Naive thymus-derived CD8-positive, alpha-beta T cell (primary cell): ENCODE results near the gene BID. TPM values are rescaled to one million over a fixed set of nuclear protein-coding genes. Genes with fewer than 3 reads are reported as not detected.

ENCODE experiments used
- ATAC-seq, 2 donors: fragments of 150-1000 bp; cut with Tn5 transposase in 1 of 2; sonication (Bioruptor Pico), chemical (Tn5 transposase) in 1 of 2; 1 replicate in 1 of 2; 2 replicates in 1 of 2; pipeline ENCODE4 v1.10.0; 2021; ENCODE audit warnings: mild to moderate bottlenecking in 2 of 2, moderate library complexity in 2 of 2
- POLR2A ChIA-PET: fragments of 350-600 bp; sonication (Branson Sonifier 250); formaldehyde crosslinking; loops from one replicate; lab custom pipeline; 2021; ENCODE audit warnings: antibody characterized with exemption; lab: Charles Lee
- DNase-seq, 10 donors: peaks; one replicate each; pipeline versions ENCODE4 v3.0.0 to v3.0.0-alpha.2; 2020 to 2022
- H3K27ac Mint-ChIP-seq, 10 donors: one replicate each; pipeline ENCODE4 v1.8.0; 2020 to 2022; ENCODE audit warnings: mild to moderate bottlenecking in 10 of 10, mixed read lengths in 10 of 10, moderate library complexity in 4 of 10, inconsistent platforms in 1 of 10
- H3K27me3 Mint-ChIP-seq, 5 donors: one replicate each; pipeline ENCODE4 v1.8.0; 2021 to 2022; ENCODE audit warnings: mixed read lengths in 5 of 5
- H3K36me3 Mint-ChIP-seq, 3 donors: one replicate each; pipeline ENCODE4 v1.8.0; 2020 to 2022; ENCODE audit warnings: mixed read lengths in 3 of 3, mild to moderate bottlenecking in 2 of 3, inconsistent platforms in 1 of 3
- H3K4me1 Mint-ChIP-seq, 4 donors: one replicate each; pipeline ENCODE4 v1.8.0; 2021 to 2022; ENCODE audit warnings: mixed read lengths in 4 of 4
- H3K4me3 Mint-ChIP-seq, 10 donors: one replicate each; pipeline ENCODE4 v1.8.0; 2020 to 2022; ENCODE audit warnings: mild to moderate bottlenecking in 10 of 10, mixed read lengths in 10 of 10, moderate library complexity in 6 of 10, inconsistent platforms in 1 of 10
- H3K9me3 Mint-ChIP-seq, 9 donors: one replicate each; pipeline ENCODE4 v1.8.0; 2020 to 2022; ENCODE audit warnings: mixed read lengths in 9 of 9, mild to moderate bottlenecking in 3 of 9, inconsistent platforms in 1 of 9, moderate library complexity in 1 of 9
- polyA plus RNA-seq, 3 donors: library from polyadenylated mRNA; unstranded; fragments of 300-500 nt; fragmentation: Illumina TruSeq; gene quantifications; one replicate each; pipeline ENCODE4 v1.2.3, GENCODE V29; 2021
- total RNA-seq, 8 experiments: library from RNA in 2 of 8; stranded (reverse) in 2 of 8; gene quantifications; one replicate each; pipeline ENCODE4 v1.2.3 and lab custom pipeline; 2021 to 2026

The BID gene
- total and polyA plus RNA-seq, 5 experiments from 2014 or later, result 22.3 to 84.1 (median 67.0) TPM

DNA sequence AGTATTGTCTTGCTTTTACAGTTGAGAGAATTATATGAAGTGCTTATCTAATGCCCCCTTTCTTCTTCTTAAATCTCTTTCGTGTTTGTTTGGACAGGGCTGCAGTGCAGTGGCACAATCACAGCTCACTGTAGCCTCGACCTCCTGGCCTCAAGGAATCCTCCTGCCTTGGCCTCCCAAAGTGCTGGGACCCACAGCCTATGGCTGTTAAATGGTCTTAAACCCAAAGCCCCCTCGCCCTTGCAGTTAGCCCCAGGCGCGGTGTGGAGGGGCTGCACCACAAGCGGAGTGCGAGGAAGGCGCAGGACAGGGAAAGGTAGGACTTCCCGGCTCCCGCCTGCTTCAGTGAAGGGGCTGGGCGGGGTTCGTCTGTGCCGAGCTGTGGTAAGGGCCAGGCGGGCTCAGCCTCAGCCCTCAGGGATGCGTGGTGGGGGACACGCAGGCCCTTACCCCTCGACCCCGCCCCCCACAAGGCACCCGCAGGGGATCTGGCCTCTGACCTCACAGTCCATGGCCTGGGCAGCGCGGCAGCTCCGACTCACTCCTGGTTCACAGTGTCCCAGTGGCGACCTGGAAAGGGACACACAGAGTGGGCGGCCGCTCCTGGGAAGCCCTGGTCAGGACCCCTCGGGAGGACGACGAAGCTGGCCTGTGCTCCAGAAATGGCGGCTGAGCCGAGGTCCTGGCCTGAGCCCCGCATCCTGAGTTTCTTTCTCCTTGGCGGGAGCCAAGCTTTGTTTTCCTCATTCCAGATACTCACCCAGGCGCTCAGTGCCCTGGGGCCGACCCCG, 24.5 kb downstream of the BID start:
- POLR2A ChIA-PET, result no interaction called here
- H3K27me3 Mint-ChIP-seq, result no peaks in the 10 kb centered on the region

DNA sequence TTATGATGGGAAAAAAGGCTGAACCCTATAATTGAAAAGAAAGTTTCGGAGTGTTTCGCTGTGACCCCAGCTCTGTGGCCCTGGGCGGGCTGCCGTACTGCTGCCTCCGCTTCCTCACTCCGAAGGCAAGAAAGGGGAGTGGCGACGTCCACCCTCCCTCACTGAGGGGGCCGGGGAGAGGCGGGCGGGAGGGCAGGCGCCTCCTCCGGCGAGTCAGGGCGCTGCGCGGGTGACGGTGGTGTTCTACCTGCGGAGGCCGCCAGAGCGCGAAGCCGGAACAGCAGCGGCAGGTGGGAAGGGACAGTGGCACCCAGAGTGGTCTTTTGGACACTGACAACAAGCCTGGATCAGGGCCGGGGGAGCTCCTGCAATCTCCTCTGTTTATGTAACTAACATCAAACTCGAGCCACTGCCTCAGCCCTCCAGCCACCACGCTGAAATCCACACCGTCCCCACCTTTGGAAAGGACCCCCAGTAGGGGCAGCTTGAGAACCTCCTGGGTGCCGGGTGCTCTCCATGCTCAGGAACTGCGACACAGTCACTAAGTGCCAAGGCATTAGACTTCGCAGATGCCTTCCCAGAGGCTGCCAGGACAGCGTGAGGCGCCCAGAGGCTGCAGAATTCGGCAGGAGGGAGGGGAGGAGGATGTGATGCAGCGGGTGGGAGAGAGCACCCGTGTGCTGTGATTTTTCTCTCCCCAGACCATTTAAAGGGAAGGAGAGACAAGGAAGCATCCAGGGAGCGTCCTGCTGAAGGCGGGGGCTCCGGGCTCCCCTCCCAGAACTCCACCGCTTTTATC, 25.5 kb downstream of the BID start:
- DNase-seq (no peak), ATAC-seq (peak in 1 of 2 donors; percentile 27)
- Mint-ChIP-seq H3K4me3 (no peak overlapping the region), H3K27me3 (no peaks in the 10 kb centered on the region), H3K9me3 (no peaks in the 10 kb centered on the region), H3K4me1 (peaks cover 2 to 20% (median 5%) of the 10 kb centered on the region in 4 donors), H3K36me3 (peaks cover 0 to 16% (median 4%) of the 10 kb centered on the region in 3 donors), H3K27ac (no peak overlapping the region)
- POLR2A ChIA-PET, result no interaction called here

More for the DNA sequence above, 24.5 kb downstream of the BID start:
- Mint-ChIP-seq H3K4me3 (no peak overlapping the region), H3K4me1 (peaks cover 3 to 23% (median 10%) of the 10 kb centered on the region in 4 donors), H3K36me3 (peaks cover 0 to 18% (median 4%) of the 10 kb centered on the region in 3 donors), H3K27ac (peak overlapping the region in 3 of 10 donors; percentile 34 to 59 (median 53)), H3K9me3 (no peaks in the 10 kb centered on the region)
- DNase-seq (no peak), ATAC-seq (no peak)

DNA sequence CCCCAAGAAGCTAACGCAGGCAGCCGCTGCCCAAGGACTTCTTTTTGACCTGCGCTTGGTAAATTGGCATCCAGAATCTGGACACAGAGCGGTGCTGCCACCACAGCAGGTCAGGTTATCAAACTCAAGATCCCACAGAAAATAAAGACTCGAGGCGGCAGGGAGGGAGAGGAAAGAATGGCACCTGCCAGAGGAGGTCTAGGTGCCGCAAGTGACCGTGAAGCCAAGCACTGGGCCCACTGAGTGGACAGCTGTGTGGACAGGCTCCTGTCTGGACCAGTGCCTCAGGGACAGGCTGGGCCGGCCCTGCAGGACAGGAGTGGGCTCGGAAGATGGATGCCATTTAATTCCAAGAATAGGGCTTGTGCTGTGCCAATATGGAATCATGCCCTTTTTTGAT, 27.4 kb downstream of the BID start:
- Mint-ChIP-seq H3K4me3 (no peak overlapping the region), H3K4me1 (peaks cover 3 to 15% (median 5%) of the 10 kb centered on the region in 4 donors), H3K27me3 (no peaks in the 10 kb centered on the region), H3K36me3 (peaks cover 0 to 18% (median 4%) of the 10 kb centered on the region in 3 donors), H3K9me3 (no peaks in the 10 kb centered on the region), H3K27ac (peak overlapping the region in 4 of 10 donors; percentile 18 to 70 (median 36))
- DNase-seq, result no peak
- POLR2A ChIA-PET, result no interaction called here
- no peak for ATAC-seq

DNA sequence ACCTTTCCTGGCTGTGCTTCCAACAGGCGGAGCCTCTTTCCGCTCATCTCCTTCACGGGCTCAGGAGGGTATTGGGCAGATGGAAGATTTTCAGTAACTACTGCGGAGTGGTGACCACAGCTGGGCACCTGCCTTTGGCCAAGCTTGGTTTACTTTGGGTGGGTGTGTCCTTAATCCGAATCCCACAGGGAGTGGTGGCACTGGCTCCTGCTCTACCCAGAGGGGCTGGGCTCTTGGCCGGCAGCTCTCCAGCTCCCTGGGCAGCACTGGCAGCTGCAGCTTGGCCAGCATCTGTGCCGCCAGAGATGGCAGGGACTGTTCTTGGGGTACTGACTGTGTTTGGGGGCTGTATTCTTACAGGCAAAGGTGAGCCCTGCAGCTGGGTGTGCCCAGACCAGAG, 29.8 kb downstream of the BID start:
- POLR2A ChIA-PET, result interaction anchor here (1.5 kb wide), 1 partner anchor 41 kb away, joined by 4 read pairs; no protein-coding TSS in a partner anchor
- peak overlapping the region in 7 of 10 donors; percentile 2 to 88 (median 53) for H3K27ac Mint-ChIP-seq
- no peak overlapping the region for H3K4me3 Mint-ChIP-seq
- H3K9me3 Mint-ChIP-seq, result no peaks in the 10 kb centered on the region
- ATAC-seq, result no peak
- H3K27me3 Mint-ChIP-seq, result no peaks in the 10 kb centered on the region
- DNase-seq, result no peak
- H3K36me3 Mint-ChIP-seq, result peaks cover 0 to 26% (median 2%) of the 10 kb centered on the region in 3 donors
- H3K4me1 Mint-ChIP-seq, result peaks cover 3 to 16% (median 7%) of the 10 kb centered on the region in 4 donors

DNA sequence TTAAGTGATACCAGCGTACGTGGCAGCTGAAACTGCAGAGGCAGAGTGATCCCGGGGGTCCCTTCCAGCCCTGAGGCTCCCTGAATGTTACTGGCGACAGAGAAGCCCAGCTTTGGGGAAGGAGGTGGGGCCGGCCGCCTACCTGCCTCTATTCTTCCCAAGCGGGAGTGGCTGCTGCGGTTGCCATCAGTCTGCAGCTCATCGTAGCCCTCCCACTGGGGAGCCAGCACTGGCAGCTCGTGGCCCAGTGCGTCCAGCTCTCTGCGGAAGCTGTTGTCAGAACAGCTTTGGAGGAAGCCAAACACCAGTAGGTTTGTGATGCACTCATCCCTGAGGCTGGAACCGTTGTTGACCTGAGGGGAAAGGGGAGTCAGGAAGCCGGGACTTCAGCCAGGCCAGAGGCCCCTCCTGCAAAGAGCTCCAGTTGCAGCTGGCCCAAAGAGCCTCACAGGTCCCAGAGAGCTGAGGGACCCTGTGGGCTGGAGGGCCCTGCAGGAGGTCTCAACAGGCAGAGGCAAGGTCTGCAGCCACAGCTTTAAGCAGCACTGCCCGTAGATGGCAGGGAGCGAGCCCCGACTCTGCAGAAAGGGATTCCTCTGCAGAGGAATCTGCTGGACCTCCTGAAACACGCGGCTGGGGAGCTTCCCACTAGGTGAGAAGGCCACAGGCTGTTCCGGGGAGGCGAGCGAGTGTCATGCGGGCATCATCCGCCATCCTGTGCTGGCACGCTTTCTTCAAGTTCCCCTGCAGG, 30.4 kb downstream of the BID start:
- no peak for ATAC-seq
- no peak overlapping the region for H3K4me3 Mint-ChIP-seq
- no peak for DNase-seq
- H3K27ac Mint-ChIP-seq, result peak overlapping the region in 4 of 10 donors; percentile 10 to 54 (median 44)
- POLR2A ChIA-PET, result interaction anchor here (1.4 to 1.5 kb wide), 2 partner anchors 8 to 42 kb away, joined by 4 to 5 read pairs; no protein-coding TSS in a partner anchor
- H3K4me1 Mint-ChIP-seq, result peaks cover 3 to 16% (median 7%) of the 10 kb centered on the region in 4 donors
- H3K9me3 Mint-ChIP-seq, result no peaks in the 10 kb centered on the region
- no peaks in the 10 kb centered on the region for H3K27me3 Mint-ChIP-seq
- H3K36me3 Mint-ChIP-seq, result peaks cover 0 to 31% (median 0%) of the 10 kb centered on the region in 3 donors

DNA sequence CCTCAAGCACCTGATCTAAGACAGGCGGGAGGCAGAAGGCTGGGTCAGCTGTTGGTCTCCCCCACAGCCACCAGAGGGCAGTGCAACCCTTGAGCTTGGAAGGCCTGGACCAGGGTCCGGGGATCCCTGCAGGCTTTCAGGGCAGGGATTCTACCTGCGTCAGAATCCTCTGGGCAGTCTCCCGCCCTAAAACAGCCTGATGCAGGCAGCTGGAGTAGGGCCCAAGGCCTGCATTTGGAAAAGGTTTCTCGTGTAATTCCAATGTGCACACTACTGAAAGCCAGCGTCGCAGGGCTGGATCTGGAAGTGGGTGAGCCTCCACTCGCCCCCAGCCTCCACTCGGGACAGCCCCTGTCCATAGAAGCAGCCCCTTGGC, 31.8 kb downstream of the BID start:
- ATAC-seq (peak; percentile 76 to 88), DNase-seq (peak; percentile 48 to 73 (median 59))
- no peaks in the 10 kb centered on the region for H3K9me3 Mint-ChIP-seq
- H3K4me1 Mint-ChIP-seq, result peaks cover 3 to 16% (median 7%) of the 10 kb centered on the region in 4 donors
- POLR2A ChIA-PET, result interaction anchor here (0.7 to 2.2 kb wide), 3 partner anchors 9 to 43 kb away, joined by 3 to 10 read pairs (median 5); no protein-coding TSS in a partner anchor
- peak overlapping the region in 5 of 10 donors; percentile 24 to 71 (median 70) for H3K27ac Mint-ChIP-seq
- H3K36me3 Mint-ChIP-seq, result peaks cover 0 to 40% (median 0%) of the 10 kb centered on the region in 3 donors
- no peak overlapping the region for H3K4me3 Mint-ChIP-seq
- no peaks in the 10 kb centered on the region for H3K27me3 Mint-ChIP-seq

DNA sequence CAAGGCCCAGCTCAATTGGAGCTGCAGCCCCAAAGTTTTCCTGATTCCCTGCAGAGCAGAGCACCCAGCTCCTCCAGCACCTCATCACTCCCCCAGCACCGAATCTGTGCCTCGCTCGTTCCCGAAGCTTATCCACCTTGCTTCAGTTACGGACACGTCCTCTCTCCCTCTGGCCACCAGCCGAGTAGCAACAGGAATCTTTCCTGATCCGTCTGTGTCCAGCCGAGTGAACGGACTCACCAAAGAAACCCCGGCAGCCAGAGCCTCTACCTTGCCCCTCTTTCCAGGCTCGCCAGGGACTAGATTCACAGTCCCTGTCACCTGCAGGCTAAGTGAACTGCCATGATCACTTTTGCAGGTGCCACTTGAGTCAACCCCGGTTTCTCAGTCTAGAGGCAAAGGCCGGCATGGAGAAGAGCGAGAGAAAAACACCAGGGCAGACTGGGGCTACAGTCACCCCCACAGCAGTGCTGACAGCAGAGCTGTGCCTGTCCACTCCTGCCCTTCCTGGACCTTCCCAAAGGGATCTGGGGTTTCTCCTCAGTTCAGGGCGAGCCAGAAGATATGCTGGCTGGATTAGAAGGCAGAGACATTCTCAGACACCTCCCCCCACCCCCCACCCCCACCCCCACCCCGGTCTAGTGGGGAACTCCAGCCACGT, 32.3 kb downstream of the BID start:
- DNase-seq (peak in 1 of 10 donors; percentile 7), ATAC-seq (no peak)
- H3K4me3 Mint-ChIP-seq, result no peak overlapping the region
- POLR2A ChIA-PET, result interaction anchor here (1.4 to 2.2 kb wide), 2 partner anchors 10 to 43 kb away, joined by 5 to 10 read pairs; no protein-coding TSS in a partner anchor
- peak overlapping the region in 2 of 10 donors; percentile 56 to 70 for H3K27ac Mint-ChIP-seq
- H3K4me1 Mint-ChIP-seq, result peaks cover 3 to 16% (median 7%) of the 10 kb centered on the region in 4 donors
- H3K36me3 Mint-ChIP-seq, result peaks cover 0 to 44% (median 0%) of the 10 kb centered on the region in 3 donors
- H3K9me3 Mint-ChIP-seq, result no peaks in the 10 kb centered on the region
- no peaks in the 10 kb centered on the region for H3K27me3 Mint-ChIP-seq

DNA sequence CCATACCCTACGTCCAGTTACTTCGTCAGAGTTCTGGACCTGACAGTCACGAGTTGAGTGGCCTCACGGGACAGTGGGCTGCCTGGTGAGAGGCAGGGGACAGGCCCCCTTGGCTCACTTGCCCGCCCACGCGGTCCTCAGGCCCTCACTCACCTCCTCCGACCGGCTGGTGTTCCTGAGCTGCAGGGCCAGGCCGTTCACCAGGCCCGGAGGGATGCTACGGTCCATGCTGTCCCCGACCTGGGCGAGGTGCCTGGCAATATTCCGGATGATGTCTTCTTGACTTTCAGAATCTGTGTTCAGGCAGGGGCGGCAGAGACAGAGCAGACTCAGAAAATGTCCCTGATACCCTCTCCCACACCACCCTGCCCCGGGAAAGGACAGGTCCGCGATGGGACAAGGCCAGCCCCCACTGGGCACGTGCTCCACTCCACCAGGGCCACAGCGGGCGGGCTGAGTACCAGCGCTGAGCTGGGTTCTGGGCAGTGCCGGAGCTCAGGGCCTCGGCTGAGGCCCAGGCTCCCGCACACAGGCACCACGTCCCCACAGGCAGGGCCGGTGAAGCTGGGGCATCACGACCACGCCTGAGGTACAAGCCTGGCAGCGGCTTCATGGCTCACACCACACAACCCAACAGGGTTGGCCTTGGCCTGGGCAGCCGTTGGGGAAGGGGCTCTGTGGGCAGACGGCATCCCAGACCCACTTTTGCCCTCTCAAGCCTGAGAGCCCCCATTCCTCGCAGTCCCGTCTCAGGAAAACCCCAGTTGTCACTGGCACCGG, 34.9 kb downstream of the BID start:
- DNase-seq (no peak), ATAC-seq (no peak)
- Mint-ChIP-seq H3K4me1 (peaks cover 4 to 9% (median 8%) of the 10 kb centered on the region in 4 donors), H3K27me3 (no peaks in the 10 kb centered on the region), H3K9me3 (no peaks in the 10 kb centered on the region), H3K4me3 (peak overlapping the region in 1 of 10 donors; percentile 43), H3K27ac (peak overlapping the region in 1 of 10 donors; percentile 55), H3K36me3 (peaks cover 0 to 62% (median 0%) of the 10 kb centered on the region in 3 donors)
- POLR2A ChIA-PET, result interaction anchor here (0.6 kb wide), 1 partner anchor 38 kb away, joined by 3 read pairs; no protein-coding TSS in a partner anchor

DNA sequence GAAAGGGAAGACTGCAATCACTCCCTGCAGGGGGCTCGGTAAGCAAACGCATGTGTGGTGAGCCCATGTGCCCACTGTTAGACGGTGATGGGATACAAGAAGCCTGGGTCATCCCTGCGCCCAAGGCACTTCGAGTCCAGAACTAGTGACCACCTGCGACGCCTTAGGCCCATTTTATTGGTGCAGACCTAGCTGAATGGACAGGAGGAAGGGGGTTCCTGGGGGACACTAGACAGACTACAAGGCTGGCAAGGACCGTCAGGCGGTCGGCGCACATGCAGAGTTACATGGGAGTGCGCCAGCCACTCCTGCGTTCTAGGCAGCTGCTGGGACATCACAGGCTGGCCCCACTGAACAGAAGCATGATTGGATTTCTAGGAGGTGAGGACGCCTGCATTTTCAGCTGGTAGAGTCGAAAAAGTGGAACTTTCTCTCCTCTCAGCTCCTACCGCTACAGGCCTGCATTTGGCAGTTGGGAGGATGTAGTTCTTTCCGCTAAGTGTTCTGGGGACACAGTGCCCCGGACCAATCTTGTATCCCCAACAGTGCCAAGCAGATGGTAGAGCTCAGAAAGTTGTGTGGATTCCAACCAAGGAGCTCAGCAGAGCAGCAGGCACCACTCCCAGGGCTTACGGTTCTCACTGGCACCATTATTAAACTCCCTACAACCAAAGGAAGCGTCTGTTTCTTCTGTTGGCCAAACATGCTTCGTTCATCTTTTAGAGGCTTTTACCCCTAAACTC, 35.7 kb downstream of the BID start:
- no peak overlapping the region for H3K4me3 Mint-ChIP-seq
- no peaks in the 10 kb centered on the region for H3K9me3 Mint-ChIP-seq
- DNase-seq (no peak), ATAC-seq (no peak)
- peak overlapping the region in 3 of 10 donors; percentile 6 to 82 (median 12) for H3K27ac Mint-ChIP-seq
- H3K36me3 Mint-ChIP-seq, result peaks cover 0 to 69% (median 0%) of the 10 kb centered on the region in 3 donors
- H3K27me3 Mint-ChIP-seq, result no peaks in the 10 kb centered on the region
- POLR2A ChIA-PET, result interaction anchor here (0.6 kb wide), 1 partner anchor 39 kb away, joined by 3 read pairs; no protein-coding TSS in a partner anchor
- H3K4me1 Mint-ChIP-seq, result peaks cover 13 to 17% (median 14%) of the 10 kb centered on the region in 4 donors

DNA sequence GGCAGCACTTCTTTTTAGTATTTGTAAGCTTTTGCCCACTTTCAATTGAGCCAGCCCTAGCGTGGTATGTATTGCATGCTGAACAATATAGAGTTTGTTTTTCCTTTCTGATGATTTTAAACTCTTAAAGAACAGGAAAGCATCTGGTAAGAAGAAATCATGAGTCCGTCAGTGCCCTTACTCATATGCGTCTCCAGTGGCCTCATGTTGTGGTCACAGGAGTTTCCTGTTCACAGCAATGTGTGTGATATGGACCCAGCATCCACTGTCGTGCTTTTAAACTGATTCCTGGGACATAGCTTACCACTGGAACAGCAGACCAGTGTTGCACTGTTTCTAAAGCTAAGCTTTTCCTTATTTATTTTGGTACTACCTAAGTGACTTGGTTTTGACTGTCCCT, 40.1 kb downstream of the BID start:
- ATAC-seq (peak; percentile 51 to 53), DNase-seq (no peak)
- Mint-ChIP-seq H3K27ac (peak overlapping the region in 9 of 10 donors; percentile 48 to 89 (median 61)), H3K36me3 (peaks cover 0 to 82% (median 15%) of the 10 kb centered on the region in 3 donors), H3K4me1 (peaks cover 14 to 15% (median 15%) of the 10 kb centered on the region in 4 donors), H3K9me3 (no peaks in the 10 kb centered on the region), H3K27me3 (no peaks in the 10 kb centered on the region), H3K4me3 (no peak overlapping the region)
- POLR2A ChIA-PET, result interaction anchor here (1.0 kb wide), 1 partner anchor 39 kb away, joined by 3 read pairs; no protein-coding TSS in a partner anchor
